CD14-positive monocyte (primary cell): ENCODE measurements around the gene EFCAB12. TPM values are rescaled to one million over a fixed set of nuclear protein-coding genes. Genes with fewer than 3 reads are reported as not detected.

ENCODE experiments used
- DNase-seq, 3 donors: peaks; one replicate each; pipeline ENCODE4 v3.0.0-alpha.2; 2011 to 2022
- H2AFZ ChIP-seq: 2 replicates; pipeline ENCODE4 v1.6.0; 2012; ENCODE audit warnings: mild to moderate bottlenecking, low read depth, low read length, inconsistent platforms; ENCODE audit not compliant: insufficient read depth, poor library complexity, severe bottlenecking
- H3K27ac ChIP-seq, 2 donors: 1 replicate in 1 of 2; 2 replicates in 1 of 2; pipeline ENCODE4 v1.5.1; 2012 to 2013; ENCODE audit warnings: low read length in 2 of 2, control low read depth in 1 of 2, inconsistent platforms in 1 of 2, low read depth in 1 of 2, mild to moderate bottlenecking in 1 of 2
- H3K27me3 ChIP-seq, 2 donors: one replicate each; pipeline versions ENCODE4 v1.6.0 to v1.6.1; 2011 to 2013; ENCODE audit warnings: low read length in 2 of 2; ENCODE audit not compliant: control insufficient read depth in 2 of 2, insufficient read depth in 2 of 2
- H3K36me3 ChIP-seq, 2 donors: replicated peaks in 1 of 2; 1 replicate in 1 of 2; 2 replicates in 1 of 2; pipeline versions ENCODE4 v1.5.1 to v1.6.1; 2012 to 2013; ENCODE audit warnings: low read length in 2 of 2, control low read depth in 1 of 2, inconsistent platforms in 1 of 2, mild to moderate bottlenecking in 1 of 2; ENCODE audit not compliant: insufficient read depth in 2 of 2, control insufficient read depth in 1 of 2
- H3K4me1 ChIP-seq, 2 donors: 1 replicate in 1 of 2; 2 replicates in 1 of 2; pipeline versions ENCODE4 v1.5.1 to v1.6.1; 2012 to 2013; ENCODE audit warnings: low read length in 2 of 2, control low read depth in 1 of 2, inconsistent platforms in 1 of 2, mild to moderate bottlenecking in 1 of 2, moderate library complexity in 1 of 2; ENCODE audit not compliant: insufficient read depth in 2 of 2, control insufficient read depth in 1 of 2
- H3K4me2 ChIP-seq: replicated peaks from 2 replicates; pipeline ENCODE3; 2012; ENCODE audit warnings: low read length, moderate library complexity, mild to moderate bottlenecking; ENCODE audit not compliant: poor library complexity, severe bottlenecking; ENCODE audit errors: extremely low read depth
- H3K4me3 ChIP-seq, 3 experiments: fragments of 200-600 bp in 1 of 3; sonication (generic) in 1 of 3; replicated peaks in 1 of 3; 1 replicate in 2 of 3; 2 replicates in 1 of 3; pipeline ENCODE4 v1.5.1; 2011 to 2013; ENCODE audit warnings: low read length in 3 of 3, mild to moderate bottlenecking in 3 of 3, control low read depth in 2 of 3, low read depth in 2 of 3, inconsistent platforms in 1 of 3, moderate library complexity in 1 of 3
- H3K79me2 ChIP-seq: 2 replicates; pipeline ENCODE4 v1.6.0; 2012; ENCODE audit warnings: mild to moderate bottlenecking, control low read depth, inconsistent platforms, low read length, moderate library complexity; ENCODE audit not compliant: insufficient read depth
- H3K9ac ChIP-seq: 2 replicates; pipeline ENCODE4 v1.6.0; 2017; ENCODE audit warnings: low read length, mild to moderate bottlenecking; ENCODE audit not compliant: insufficient read depth, poor library complexity, severe bottlenecking
- H3K9me3 ChIP-seq, 2 donors: replicated peaks in 1 of 2; 1 replicate in 1 of 2; 2 replicates in 1 of 2; pipeline versions ENCODE4 v1.5.1 to v1.6.1; 2012 to 2013; ENCODE audit warnings: low read length in 2 of 2, control low read depth in 1 of 2; ENCODE audit not compliant: control insufficient read depth in 1 of 2, insufficient read depth in 1 of 2
- H4K20me1 ChIP-seq: 2 replicates; pipeline ENCODE4 v1.6.0; 2012; ENCODE audit warnings: mild to moderate bottlenecking, low read length, control low read depth, moderate library complexity; ENCODE audit not compliant: insufficient read depth
- H3K27ac Mint-ChIP-seq, 7 donors: one replicate each; pipeline ENCODE4 v1.8.0; 2020; ENCODE audit warnings: mild to moderate bottlenecking in 7 of 7, mixed read lengths in 7 of 7, moderate library complexity in 6 of 7, inconsistent platforms in 2 of 7
- H3K27me3 Mint-ChIP-seq, 3 donors: one replicate each; pipeline ENCODE4 v1.8.0; 2021 to 2022; ENCODE audit warnings: low read depth in 3 of 3, mild to moderate bottlenecking in 3 of 3, mixed read lengths in 3 of 3, moderate library complexity in 3 of 3, inconsistent platforms in 1 of 3
- H3K36me3 Mint-ChIP-seq, 2 donors: one replicate each; pipeline ENCODE4 v1.8.0; 2020; ENCODE audit warnings: mixed read lengths in 2 of 2, inconsistent platforms in 1 of 2, mild to moderate bottlenecking in 1 of 2
- H3K4me1 Mint-ChIP-seq: one replicate; pipeline ENCODE4 v1.8.0; 2020; ENCODE audit warnings: mild to moderate bottlenecking, mixed read lengths
- H3K4me3 Mint-ChIP-seq, 2 donors: one replicate each; pipeline ENCODE4 v1.8.0; 2020; ENCODE audit warnings: mild to moderate bottlenecking in 2 of 2, mixed read lengths in 2 of 2, moderate library complexity in 1 of 2
- H3K9me3 Mint-ChIP-seq, 7 donors: one replicate each; pipeline ENCODE4 v1.8.0; 2020 to 2022; ENCODE audit warnings: mixed read lengths in 7 of 7, mild to moderate bottlenecking in 6 of 7, moderate library complexity in 6 of 7, inconsistent platforms in 2 of 7
- WGBS: methylation state at CpG from one replicate; pipeline ENCODE4 v1.1.5; 2013; ENCODE audit warnings: missing lambda C conversion rate; ENCODE audit not compliant: insufficient coverage; 5-methylcytosine and 5-hydroxymethylcytosine counted together
- intact Hi-C, 2 donors: fragments of 100-400 bp; cut with micrococcal nuclease; formaldehyde crosslinking; loops; one replicate each; pipeline versions ENCODE4 v1.15.0 to v1.15.1; 2023
- polyA plus RNA-seq, 3 donors: library from polyadenylated mRNA; depleted of rRNA in 1 of 3; unstranded in 2 of 3; stranded (reverse) in 1 of 3; fragments of 300-500 nt in 2 of 3; fragments of >200 nt in 1 of 3; fragmentation: Illumina TruSeq in 2 of 3; gene quantifications; 1 replicate in 2 of 3; 2 replicates in 1 of 3; pipeline ENCODE4 v1.2.3, GENCODE V29; 2012 to 2021
- TF ChIP-seq, protein P1 (sequence below): fragments of 200-600 bp; IDR thresholded peaks from one replicate; pipeline ENCODE4 v1.8.0; 2022; ENCODE audit warnings: antibody characterized with exemption, mild to moderate bottlenecking

Gene EFCAB12
- polyA plus RNA-seq, 3 donors = 0.35 TPM; not detected in 2

DNA sequence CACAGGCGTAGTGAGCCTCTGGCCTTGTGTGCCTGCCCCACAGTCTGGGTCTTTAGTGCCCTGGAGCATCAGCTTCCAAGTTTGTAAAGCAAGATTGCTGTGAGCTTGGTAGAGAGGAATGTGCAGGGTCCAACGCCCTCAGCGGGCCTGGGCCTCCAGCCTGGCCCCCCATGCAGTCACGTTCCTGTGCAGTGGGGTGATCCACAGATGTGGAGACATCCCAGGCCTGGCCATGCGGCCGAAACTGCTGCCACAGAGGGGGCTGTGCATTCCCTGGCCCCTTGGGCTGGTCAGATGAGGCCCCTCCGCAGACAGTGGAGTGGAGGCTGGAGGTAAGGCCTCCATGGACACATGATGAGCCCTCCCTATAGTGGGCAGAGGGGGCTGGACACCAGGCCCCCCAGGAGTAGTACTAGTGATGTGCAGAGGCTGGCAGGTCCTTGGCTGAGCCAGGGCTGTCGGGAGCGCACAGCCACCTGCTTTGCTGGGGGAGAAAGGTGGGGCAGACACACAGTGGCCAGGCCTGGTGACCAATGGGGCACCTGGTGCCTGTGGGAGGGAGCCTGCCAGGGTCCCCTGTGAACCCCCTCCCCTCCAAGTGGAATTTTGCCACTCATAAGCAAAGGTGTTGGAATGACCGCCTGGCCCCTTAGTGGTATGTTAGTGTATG lies 71.5 kb downstream of the EFCAB12 start:
- H3K36me3 Mint-ChIP-seq = no peaks in the 10 kb centered on the region
- H3K9me3 Mint-ChIP-seq = peaks cover 0 to 4% (median 0%) of the 10 kb centered on the region in 7 donors
- H3K27me3 Mint-ChIP-seq = peaks cover 0 to 8% (median 7%) of the 10 kb centered on the region in 3 donors
- no peak overlapping the region for H3K4me2 ChIP-seq
- H3K27ac ChIP-seq = no peak overlapping the region
- H3K4me3 ChIP-seq = no peak overlapping the region
- no peak for DNase-seq
- H3K27me3 ChIP-seq = no peaks in the 10 kb centered on the region
- H3K27ac Mint-ChIP-seq = no peak overlapping the region
- no peaks in the 10 kb centered on the region for H3K36me3 ChIP-seq
- no peaks in the 10 kb centered on the region for H3K4me1 ChIP-seq
- no peak overlapping the region for H2AFZ ChIP-seq
- H3K9me3 ChIP-seq = no peaks in the 10 kb centered on the region
- WGBS = 94% methylated on average over 8 of the region's 10 CpGs
- H3K9ac ChIP-seq = no peak overlapping the region
- no peaks in the 10 kb centered on the region for H3K79me2 ChIP-seq
- peaks cover 4% of the 10 kb centered on the region for H3K4me1 Mint-ChIP-seq
- H3K4me3 Mint-ChIP-seq = no peak overlapping the region
- intact Hi-C loops = no loop called here
- no peaks in the 10 kb centered on the region for H4K20me1 ChIP-seq
- TF ChIP-seq, protein P1, sequence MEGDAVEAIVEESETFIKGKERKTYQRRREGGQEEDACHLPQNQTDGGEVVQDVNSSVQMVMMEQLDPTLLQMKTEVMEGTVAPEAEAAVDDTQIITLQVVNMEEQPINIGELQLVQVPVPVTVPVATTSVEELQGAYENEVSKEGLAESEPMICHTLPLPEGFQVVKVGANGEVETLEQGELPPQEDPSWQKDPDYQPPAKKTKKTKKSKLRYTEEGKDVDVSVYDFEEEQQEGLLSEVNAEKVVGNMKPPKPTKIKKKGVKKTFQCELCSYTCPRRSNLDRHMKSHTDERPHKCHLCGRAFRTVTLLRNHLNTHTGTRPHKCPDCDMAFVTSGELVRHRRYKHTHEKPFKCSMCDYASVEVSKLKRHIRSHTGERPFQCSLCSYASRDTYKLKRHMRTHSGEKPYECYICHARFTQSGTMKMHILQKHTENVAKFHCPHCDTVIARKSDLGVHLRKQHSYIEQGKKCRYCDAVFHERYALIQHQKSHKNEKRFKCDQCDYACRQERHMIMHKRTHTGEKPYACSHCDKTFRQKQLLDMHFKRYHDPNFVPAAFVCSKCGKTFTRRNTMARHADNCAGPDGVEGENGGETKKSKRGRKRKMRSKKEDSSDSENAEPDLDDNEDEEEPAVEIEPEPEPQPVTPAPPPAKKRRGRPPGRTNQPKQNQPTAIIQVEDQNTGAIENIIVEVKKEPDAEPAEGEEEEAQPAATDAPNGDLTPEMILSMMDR = no peak

DNA sequence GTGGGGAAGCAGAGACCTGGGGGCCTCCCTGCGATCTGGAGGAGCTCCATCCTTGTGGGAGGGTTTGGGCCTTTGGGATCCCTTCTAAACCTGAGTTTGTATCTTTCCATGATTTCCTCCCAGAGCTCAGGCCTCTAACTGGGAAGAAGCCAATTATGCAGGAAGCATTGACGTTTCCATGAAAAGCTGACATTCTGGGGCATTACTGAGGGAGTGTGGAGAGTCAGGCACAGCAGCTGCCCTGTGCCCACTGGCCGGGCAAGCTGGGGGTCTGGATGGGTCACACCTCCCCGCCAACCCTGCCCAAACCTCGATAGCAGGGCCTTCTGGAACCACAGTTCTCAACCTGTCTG lies 74.9 kb downstream of the EFCAB12 start:
- H3K27me3 Mint-ChIP-seq = peaks cover 0 to 9% (median 6%) of the 10 kb centered on the region in 3 donors
- no peak overlapping the region for H3K4me3 ChIP-seq
- H3K4me2 ChIP-seq = no peak overlapping the region
- no peak overlapping the region for H3K27ac ChIP-seq
- H3K9me3 Mint-ChIP-seq = peaks cover 0 to 2% (median 2%) of the 10 kb centered on the region in 7 donors
- WGBS = 89% methylated on average over 5 of the region's 5 CpGs
- no peaks in the 10 kb centered on the region for H3K36me3 Mint-ChIP-seq
- H3K4me3 Mint-ChIP-seq = no peak overlapping the region
- intact Hi-C loops = no loop called here
- no peaks in the 10 kb centered on the region for H3K36me3 ChIP-seq
- H3K9me3 ChIP-seq = peaks cover 0 to 2% of the 10 kb centered on the region in 2 donors
- H2AFZ ChIP-seq = no peak overlapping the region
- no peak overlapping the region for H3K27ac Mint-ChIP-seq
- no peaks in the 10 kb centered on the region for H3K27me3 ChIP-seq
- H3K9ac ChIP-seq = no peak overlapping the region
- TF ChIP-seq, protein P1 = no peak
- peaks cover 18% of the 10 kb centered on the region for H3K4me1 Mint-ChIP-seq
- peaks cover 13% of the 10 kb centered on the region in 2 donors for H3K4me1 ChIP-seq
- no peaks in the 10 kb centered on the region for H3K79me2 ChIP-seq
- DNase-seq = no peak
- no peaks in the 10 kb centered on the region for H4K20me1 ChIP-seq
